Measurements from ENCODE around the gene HSPG2.
"Not testable (repeated sequence)": the region's sequence is repeated elsewhere in the genome, so short reads cannot be mapped to it uniquely, and the experiment has no call there.

Gene HSPG2

DNA sequence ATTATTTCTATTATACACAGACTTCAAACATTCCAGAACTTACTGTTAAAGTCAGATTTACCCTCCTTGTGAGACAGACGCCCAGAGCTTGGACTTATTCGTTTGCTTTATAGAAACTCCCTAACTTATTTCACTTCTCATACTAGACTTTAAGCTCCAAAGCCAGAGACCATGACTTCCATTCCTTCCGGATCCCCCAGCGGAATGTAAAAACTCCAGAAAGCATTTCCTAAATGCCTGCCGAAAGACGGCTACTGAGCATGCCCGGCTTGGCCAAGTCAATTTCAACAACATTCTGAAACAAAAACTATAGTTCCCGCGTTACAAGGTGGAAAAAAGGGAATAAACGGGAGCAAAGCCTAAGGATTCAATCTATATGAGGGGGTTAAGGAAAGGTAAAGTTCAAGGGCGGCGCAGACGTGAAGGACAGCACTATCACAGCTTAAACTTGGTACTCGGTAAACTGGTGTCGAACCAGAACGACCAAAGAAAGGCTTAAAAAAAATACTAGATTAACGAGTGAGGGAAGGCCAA, 155.2 kb downstream of the HSPG2 start:
- DNase-seq: no peak

DNA sequence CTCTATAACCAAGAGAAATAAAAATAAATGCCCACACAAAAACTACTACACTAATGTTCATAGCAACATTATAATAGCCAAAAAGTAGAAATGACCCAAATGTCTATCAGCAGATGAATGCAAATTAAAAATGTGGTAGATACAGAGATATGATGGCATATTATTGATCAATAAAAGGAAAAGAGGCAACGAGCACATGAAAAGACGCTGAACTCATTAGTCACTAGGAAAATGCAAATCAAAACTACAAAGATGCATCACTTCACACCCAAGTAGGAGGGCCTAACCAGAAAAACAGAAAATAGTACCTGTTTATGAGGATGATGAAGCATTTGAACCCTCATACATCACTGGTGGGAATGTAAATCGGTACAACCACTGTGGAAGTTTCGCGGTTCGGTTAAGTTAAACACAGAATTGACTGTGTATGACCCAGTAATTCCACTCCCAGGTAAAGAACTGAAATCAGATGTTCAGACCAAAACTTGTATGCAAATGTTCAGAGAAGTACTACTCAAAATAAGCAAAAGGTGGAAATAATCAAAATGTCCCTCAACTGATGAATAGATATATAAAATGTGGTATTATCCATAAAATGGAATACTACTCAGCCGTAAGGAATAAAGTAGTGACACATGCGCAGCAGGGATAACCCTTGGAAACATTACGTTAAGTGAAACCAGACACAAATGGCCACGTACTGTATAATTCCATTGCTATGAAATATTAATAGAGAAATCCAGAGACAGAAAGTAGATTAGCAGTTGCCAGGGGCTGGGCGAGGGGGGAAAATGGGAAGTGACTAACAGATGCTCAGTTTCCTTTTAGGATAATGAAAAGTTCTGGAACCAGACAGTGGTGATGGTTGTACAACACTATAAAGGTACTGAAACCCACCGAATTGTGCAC, 157.2 kb downstream of the HSPG2 start:
- DNase-seq: peak; percentile 62

GRCh38 chr1:21778405-21778727, 158.7 kb downstream of the HSPG2 start:
- no peak for DNase-seq

DNA sequence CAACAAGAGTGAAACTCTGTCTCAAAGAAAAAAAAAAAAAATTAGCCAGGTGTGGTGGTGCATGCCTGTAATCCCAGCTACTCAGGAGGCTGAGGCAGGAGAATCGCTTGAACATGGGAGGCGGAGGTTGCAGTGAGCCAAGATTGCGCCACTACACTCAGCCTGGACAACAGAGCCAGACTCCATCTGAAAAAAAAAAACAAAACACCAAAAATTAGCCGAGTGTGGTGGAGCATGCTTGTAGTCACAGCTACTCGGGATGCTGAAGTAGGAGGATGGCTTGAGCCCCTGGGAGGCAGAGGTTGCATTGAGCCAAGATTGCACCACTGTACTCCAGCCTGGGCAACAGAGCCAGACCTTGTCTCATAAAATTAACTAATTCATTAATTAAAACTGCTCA, 160.2 kb downstream of the HSPG2 start:
- DNase-seq: not testable (repeated sequence)

DNA sequence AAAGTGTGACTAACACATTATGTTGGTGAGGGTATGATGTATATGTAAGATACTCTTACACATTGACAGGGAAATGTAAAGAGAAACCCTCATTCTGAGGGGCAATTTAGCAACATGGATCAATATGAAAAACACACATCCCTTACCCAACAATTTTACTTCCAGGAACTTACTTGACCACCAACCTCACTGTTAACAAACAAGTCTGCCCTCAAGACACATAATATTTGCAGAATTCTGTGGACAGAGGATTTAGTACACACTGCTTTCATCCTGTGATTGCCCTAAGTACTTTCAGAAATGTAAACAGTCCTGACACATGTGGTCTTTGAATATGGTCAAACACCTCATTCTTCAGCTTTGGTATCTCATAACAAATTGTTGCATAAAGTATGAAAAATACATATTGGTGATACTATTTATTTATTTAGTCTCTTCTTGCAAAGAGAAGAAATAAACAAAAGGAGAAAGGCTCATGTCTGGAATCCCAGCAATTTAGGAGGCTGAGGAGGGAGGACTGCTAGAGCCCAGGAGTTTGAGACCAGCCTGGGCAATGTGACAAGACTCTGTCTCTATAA, 161.0 kb downstream of the HSPG2 start:
- no peak for DNase-seq

DNA sequence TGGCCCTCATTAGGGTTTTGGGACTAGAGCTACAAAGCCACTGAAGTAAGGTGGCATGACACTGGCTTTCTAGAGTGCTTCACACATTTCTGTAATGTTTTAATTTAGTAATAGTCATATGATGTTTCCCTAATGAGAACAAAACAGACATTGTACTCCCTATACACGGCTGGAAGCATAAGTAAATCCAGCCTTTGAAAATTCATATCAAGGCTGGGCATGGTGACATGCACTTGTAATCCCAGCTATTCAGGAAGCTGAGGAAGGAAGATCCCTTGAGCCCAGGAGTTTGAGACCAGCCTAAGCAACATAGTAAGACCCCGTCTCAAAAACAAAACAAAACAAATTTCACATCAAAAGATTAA, 161.6 kb downstream of the HSPG2 start:
- DNase-seq: no peak

DNA sequence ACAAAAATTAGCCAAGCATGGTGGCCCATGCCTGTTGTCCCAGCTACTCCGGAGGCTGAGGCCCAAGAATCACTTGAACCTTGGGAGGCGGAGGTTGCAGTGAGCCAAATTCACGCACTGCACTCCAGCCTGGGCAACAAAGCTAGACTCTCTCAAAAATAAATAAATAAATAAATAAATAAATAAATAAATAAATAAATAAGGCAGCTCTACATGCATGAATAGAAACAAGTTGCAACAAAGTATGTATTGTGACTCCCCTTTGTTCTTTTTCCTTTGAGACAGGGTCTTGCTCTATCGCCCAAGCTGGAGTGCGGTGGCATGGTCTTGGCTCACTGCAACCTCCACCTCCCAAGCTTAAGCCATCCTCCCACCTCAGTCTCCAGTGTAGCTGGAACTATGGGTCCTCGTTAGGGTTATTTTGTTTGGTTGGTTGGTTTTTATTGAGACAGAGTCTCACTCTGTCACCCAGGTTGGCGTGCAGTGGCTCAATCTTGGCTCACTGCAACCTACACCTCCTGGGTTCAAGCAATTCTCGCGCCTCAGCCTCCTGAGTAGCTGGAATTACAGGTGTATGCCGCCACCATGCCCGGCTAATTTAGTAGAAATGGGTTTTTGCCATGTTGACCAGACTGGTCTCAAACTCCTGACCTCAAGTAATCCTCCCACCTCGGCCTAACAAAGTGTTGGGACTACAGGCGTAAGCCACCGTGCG, 162.1 kb downstream of the HSPG2 start:
- no peak for DNase-seq

- no peak for DNase-seq
Measured at GRCh38 chr1:21773585-21773984, 163.5 kb downstream of the HSPG2 start.

Data from activated naive CD4-positive, alpha-beta T cell treated with anti-CD3 and anti-CD28 coated beads, Interleukin-2, amount 50 U/mL, for 16 hours (primary cell).